Measurements from ENCODE around the gene GRB10. TPM values are rescaled to one million over a fixed set of nuclear protein-coding genes. Genes with fewer than 3 reads are reported as not detected.

GRB10 gene
- total RNA-seq, 2 experiments from 2014 or later = 5.9 to 8.4 TPM

GRCh38 chr7:50806143-50806542 lies 23.4 kb upstream of the GRB10 start:
- no peaks in the 10 kb centered on the region for H3K4me1 Mint-ChIP-seq (ENCODE audit: low read depth)
- no peaks in the 10 kb centered on the region for H3K36me3 Mint-ChIP-seq (ENCODE audit: low read depth)
- H3K36me3 ChIP-seq (ENCODE audit: insufficient read depth, low read length) = no peaks in the 10 kb centered on the region
- ChIA-PET POLR2A (no interaction called here), CTCF (no interaction called here)
- H3K4me3 Mint-ChIP-seq = no peak overlapping the region
- peaks cover 0 to 3% of the 10 kb centered on the region in 2 experiments for H3K27me3 ChIP-seq (ENCODE audit: control insufficient read depth in 1 of 2, insufficient read depth in 2 of 2, low read length in 2 of 2)
- peaks cover 15% of the 10 kb centered on the region for H3K27me3 Mint-ChIP-seq
- no peak overlapping the region for H3K27ac ChIP-seq (ENCODE audit: low read depth in 1 of 2, low read length in 2 of 2)
- ATAC-seq (ENCODE audit: poor library complexity) (no peak), DNase-seq (no peak)
- H3K9me3 Mint-ChIP-seq = no peaks in the 10 kb centered on the region
- no peaks in the 10 kb centered on the region for H3K9me3 ChIP-seq (ENCODE audit: control insufficient read depth in 1 of 2, insufficient read depth in 1 of 2, low read length in 2 of 2)
- no peak for TF ChIP-seq CTCF (IDR thresholded peaks at IDR 0.05)
- no peak overlapping the region for H3K4me3 ChIP-seq (ENCODE audit: low read length)
- H3K4me1 ChIP-seq (ENCODE audit: insufficient read depth, low read length) = no peaks in the 10 kb centered on the region
- intact Hi-C loops (cut with DNase I, micrococcal nuclease) = no loop called here
- H3K27ac Mint-ChIP-seq = no peak overlapping the region

GRCh38 chr7:50805447-50806125 lies 22.9 kb upstream of the GRB10 start:
- CTCF ChIA-PET = no interaction called here
- Histone ChIP-seq H3K27me3 (ENCODE audit: control insufficient read depth in 1 of 2, insufficient read depth in 2 of 2, low read length in 2 of 2) (peaks cover 0 to 3% of the 10 kb centered on the region in 2 experiments), H3K9me3 (ENCODE audit: control insufficient read depth in 1 of 2, insufficient read depth in 1 of 2, low read length in 2 of 2) (no peaks in the 10 kb centered on the region), H3K4me1 (ENCODE audit: insufficient read depth, low read length) (no peaks in the 10 kb centered on the region), H3K4me3 (ENCODE audit: low read length) (no peak overlapping the region), H3K27ac (ENCODE audit: low read depth in 1 of 2, low read length in 2 of 2) (no peak overlapping the region), H3K36me3 (ENCODE audit: insufficient read depth, low read length) (no peaks in the 10 kb centered on the region)
- no peak for TF ChIP-seq CTCF (IDR thresholded peaks at IDR 0.05)
- Mint-ChIP-seq H3K4me1 (ENCODE audit: low read depth) (no peaks in the 10 kb centered on the region), H3K36me3 (ENCODE audit: low read depth) (no peaks in the 10 kb centered on the region), H3K9me3 (no peaks in the 10 kb centered on the region), H3K27ac (no peak overlapping the region), H3K4me3 (no peak overlapping the region), H3K27me3 (peaks cover 20% of the 10 kb centered on the region)
- DNase-seq = no peak
- intact Hi-C loops (cut with DNase I, micrococcal nuclease) = no loop called here
- no peak for ATAC-seq (ENCODE audit: poor library complexity)
- POLR2A ChIA-PET = no interaction called here

- H3K27ac Mint-ChIP-seq = no peak overlapping the region
- ATAC-seq (ENCODE audit: poor library complexity) (no peak), DNase-seq (no peak)
- H3K36me3 Mint-ChIP-seq (ENCODE audit: low read depth) = no peaks in the 10 kb centered on the region
- Histone ChIP-seq H3K27me3 (ENCODE audit: control insufficient read depth in 1 of 2, insufficient read depth in 2 of 2, low read length in 2 of 2) (peaks cover 0 to 3% of the 10 kb centered on the region in 2 experiments), H3K36me3 (ENCODE audit: insufficient read depth, low read length) (no peaks in the 10 kb centered on the region), H3K27ac (ENCODE audit: low read depth in 1 of 2, low read length in 2 of 2) (no peak overlapping the region), H3K9me3 (ENCODE audit: control insufficient read depth in 1 of 2, insufficient read depth in 1 of 2, low read length in 2 of 2) (no peaks in the 10 kb centered on the region), H3K4me3 (ENCODE audit: low read length) (no peak overlapping the region), H3K4me1 (ENCODE audit: insufficient read depth, low read length) (no peaks in the 10 kb centered on the region)
- H3K9me3 Mint-ChIP-seq = no peaks in the 10 kb centered on the region
- CTCF ChIA-PET = no interaction called here
- no peak overlapping the region for H3K4me3 Mint-ChIP-seq
- peaks cover 25% of the 10 kb centered on the region for H3K27me3 Mint-ChIP-seq
- TF ChIP-seq CTCF (IDR thresholded peaks at IDR 0.05) = no peak
- no peaks in the 10 kb centered on the region for H3K4me1 Mint-ChIP-seq (ENCODE audit: low read depth)
- POLR2A ChIA-PET = no interaction called here
- intact Hi-C loops (cut with DNase I, micrococcal nuclease) = no loop called here
Observed at GRCh38 chr7:50803359-50804337, 21.0 kb upstream of the GRB10 start.
